SU-DHL-6 (cell line): ENCODE results near the gene KLK1.
"Not testable (repeated sequence)": the region's sequence is repeated elsewhere in the genome, so short reads cannot be mapped to it uniquely, and the experiment has no call there.

Source experiments
- CTCF ChIP-seq: fragments of 200-600 bp; sonication (generic); IDR thresholded peaks from one replicate; pipeline ENCODE4 v1.5.1; 2017; ENCODE audit warnings: antibody characterized with exemption, mild to moderate bottlenecking, low read length, moderate library complexity; ENCODE audit not compliant: insufficient read depth, poor library complexity, severe bottlenecking
- EZH2phosphoT487 ChIP-seq: fragments of 200-600 bp; sonication (generic), shearing (Covaris generic); conservative IDR thresholded peaks from 2 replicates; pipeline ENCODE4 v1.6.1; 2018; ENCODE audit warnings: mild to moderate bottlenecking, antibody characterized with exemption, low read length, moderate library complexity, mixed read lengths

- not testable (repeated sequence) for TF ChIP-seq CTCF, EZH2phosphoT487
These were observed 53.4 kb downstream of the KLK1 start, which contains the start of gene GPR32 for GRCh38 chr19:50770164-50770563.
